Astrocyte of the spinal cord (primary cell): ENCODE results near the gene ALG10.
"Not testable (repeated sequence)": the region's sequence is repeated elsewhere in the genome, so short reads cannot be mapped to it uniquely, and the experiment has no call there.

Experiments used
- DNase-seq: peaks from one replicate; pipeline ENCODE4 v3.0.0; 2011; ENCODE audit warnings: low read depth, low spot score
- H3K4me3 ChIP-seq: 2 replicates; pipeline ENCODE4 v1.5.1; 2011; ENCODE audit warnings: low read depth, mild to moderate bottlenecking, low read length, moderate library complexity
- CTCF ChIP-seq: IDR thresholded peaks from 2 replicates; pipeline ENCODE4 v1.5.1; 2012; ENCODE audit warnings: low read depth, mild to moderate bottlenecking, low read length, inconsistent platforms
- in situ Hi-C: cut with HindIII; loops from 2 replicates; pipeline ENCODE4 v1.10.0; 2017; ENCODE audit warnings: low sequenced_read_pairs

ALG10 gene

GRCh38 chr12:34022079-34022830, at the start of gene ALG10:
ALG10 (plus strand) TSS chr12:34022496; CDS start chr12:34022600, 104 bp downstream.
- H3K4me3 ChIP-seq: peak within 1 kb of the TSS; percentile 64
- peak; percentile 60 for TF ChIP-seq CTCF
- peak; percentile 98 for DNase-seq
- in situ Hi-C loops: no loop called here

GRCh38 chr12:33972884-33973283, 49.4 kb upstream of the ALG10 start:
- in situ Hi-C loops, DNase-seq, H3K4me3 ChIP-seq: not testable (repeated sequence)

- TF ChIP-seq CTCF: no peak
- no peak for DNase-seq
- in situ Hi-C loops: no loop called here
- no peak overlapping the region for H3K4me3 ChIP-seq
Measured at GRCh38 chr12:33977887-33978286, 44.4 kb upstream of the ALG10 start.

GRCh38 chr12:33988197-33988805, 34.0 kb upstream of the ALG10 start:
- H3K4me3 ChIP-seq: no peak overlapping the region
- TF ChIP-seq CTCF: no peak
- DNase-seq: no peak
- in situ Hi-C loops: no loop called here

GRCh38 chr12:33988913-33989312, 33.4 kb upstream of the ALG10 start:
- no peak for DNase-seq
- H3K4me3 ChIP-seq: no peak overlapping the region
- in situ Hi-C loops: no loop called here
- TF ChIP-seq CTCF: no peak

- no peak for DNase-seq
- TF ChIP-seq CTCF: no peak
- in situ Hi-C loops: no loop called here
Measured at GRCh38 chr12:33994857-33995808, 27.2 kb upstream of the ALG10 start.

GRCh38 chr12:34008835-34009234, 13.5 kb upstream of the ALG10 start:
- in situ Hi-C loops, DNase-seq, H3K4me3 ChIP-seq: not testable (repeated sequence)

More at GRCh38 chr12:33994857-33995808, 27.2 kb upstream of the ALG10 start:
- H3K4me3 ChIP-seq: no peak overlapping the region
